Stimulated activated CD4-positive, alpha-beta T cell treated with anti-CD3 and anti-CD28 coated beads, TNF-alpha, amount 100 ng/mL, for 1 hour (primary cell): ENCODE results near the gene PRKCQ.
A peak's percentile ranks its signal among the peaks of the same experiment; 100 is the strongest.

Experiments
- DNase-seq, 3 donors: peaks; one replicate each; pipeline ENCODE4 v3.0.0-alpha.2; 2020; ENCODE audit warnings: low read depth in 3 of 3, low spot score in 1 of 3

The PRKCQ gene

DNA sequence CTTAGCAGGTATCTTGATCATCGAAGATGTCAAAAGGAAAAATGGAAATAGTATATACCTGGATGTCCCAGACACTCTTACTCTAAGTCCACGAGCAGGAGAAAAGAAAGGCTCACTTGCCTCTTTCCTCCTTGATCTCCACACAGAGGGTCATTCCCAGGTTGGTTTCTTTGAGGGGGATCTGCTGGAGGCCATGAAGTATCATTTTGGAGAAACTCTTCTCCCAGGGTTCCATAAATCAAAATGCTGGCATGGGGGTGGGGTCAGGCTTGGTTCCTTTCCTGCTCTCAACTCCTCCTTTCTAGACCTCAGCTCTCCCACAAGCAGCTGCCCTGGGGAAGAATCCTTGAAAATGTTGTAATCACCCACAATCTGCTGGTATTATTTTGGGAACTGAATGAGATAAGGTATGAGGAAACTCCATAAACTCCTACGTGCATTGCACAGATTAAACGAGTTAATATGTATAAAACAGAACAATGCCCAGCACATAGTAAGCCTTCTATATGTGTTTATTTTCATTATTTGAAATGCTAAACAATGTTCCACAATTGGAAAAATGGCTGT lies 54.4 kb downstream of the PRKCQ start:
- DNase-seq, result no peak

DNA sequence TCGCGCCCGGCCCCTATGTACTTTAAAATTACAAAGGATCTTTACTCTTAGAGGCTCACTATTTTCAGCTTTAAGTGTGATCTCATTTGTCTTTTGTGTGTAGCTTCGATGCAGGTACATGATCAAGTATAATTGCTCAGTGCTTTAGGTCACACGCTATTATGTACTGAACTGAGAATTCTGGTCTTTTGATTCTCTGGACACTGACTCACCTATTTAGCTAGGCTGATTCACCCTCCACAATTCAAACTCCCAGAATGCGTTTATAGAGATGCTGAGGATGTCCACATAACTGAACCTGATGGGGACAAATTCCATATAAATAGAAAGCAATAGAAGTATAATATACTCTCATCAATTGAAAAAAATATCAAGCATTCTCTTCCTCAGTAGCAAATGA lies 57.8 kb downstream of the PRKCQ start:
- DNase-seq, result no peak

DNA sequence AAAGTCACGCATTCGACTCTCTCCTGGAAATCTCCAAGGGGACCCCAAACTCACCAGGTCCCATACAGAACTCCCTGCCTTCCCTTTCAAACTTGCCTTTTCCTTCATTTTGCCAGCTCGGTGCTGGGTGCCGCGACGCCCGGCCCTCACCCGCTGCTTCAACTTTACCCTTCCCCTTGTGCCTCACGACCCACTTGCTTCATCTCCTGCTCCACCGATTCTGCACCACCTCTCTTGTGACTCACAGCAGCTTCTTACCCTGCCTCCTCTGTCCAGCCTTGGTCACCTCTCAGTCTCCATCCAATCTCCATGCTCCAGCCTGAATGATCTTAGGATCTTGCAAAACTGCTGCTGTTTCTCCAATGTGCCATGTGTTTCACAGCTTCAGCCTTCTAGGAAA lies 59.9 kb downstream of the PRKCQ start:
- DNase-seq, result no peak

DNA sequence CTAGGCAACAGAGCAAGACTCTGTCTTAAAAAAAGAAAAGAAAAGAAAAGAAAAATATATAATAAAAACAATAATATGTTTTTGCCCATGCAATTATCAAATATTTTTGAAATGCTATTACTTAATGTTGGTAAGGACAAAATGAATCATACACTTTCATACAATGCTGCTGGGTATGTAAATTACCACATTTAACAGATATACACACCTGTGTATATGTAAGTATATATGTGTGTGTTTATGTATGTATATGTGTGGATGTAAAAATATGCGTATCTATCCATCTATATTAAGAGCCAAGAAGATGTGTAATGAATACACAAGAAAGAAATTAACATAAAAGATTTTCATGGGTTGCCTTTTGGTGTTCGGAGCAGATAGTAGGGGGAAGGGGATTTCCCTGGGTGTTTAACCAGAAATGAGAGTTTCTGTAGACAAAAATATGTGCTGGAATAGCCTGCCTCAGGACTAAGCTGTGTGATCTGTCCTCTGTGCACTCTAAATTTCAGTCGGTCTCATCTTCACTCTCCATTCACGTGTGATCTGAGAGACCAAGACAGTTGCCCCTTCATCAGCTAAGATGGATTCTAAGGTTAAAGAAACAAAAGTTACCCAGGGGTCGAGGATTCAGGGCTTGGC lies 61.2 kb downstream of the PRKCQ start:
- DNase-seq, result no peak

DNA sequence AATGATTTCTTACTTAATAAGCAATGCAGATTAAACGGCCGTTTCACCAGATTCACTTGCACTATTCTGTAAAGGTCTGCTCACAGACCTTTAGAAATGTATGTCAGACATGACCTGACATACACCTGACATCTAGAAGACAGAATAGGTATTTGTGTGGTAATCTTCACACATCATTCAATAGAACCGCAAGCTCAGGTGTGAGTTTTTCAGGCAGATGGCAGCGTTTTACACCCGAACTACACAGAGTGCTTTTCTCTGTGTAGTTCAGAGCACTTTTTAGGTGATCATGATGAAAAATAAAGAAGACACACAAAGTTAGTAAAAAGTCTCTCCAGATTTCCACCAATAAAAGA lies 63.2 kb downstream of the PRKCQ start:
- no peak for DNase-seq

GRCh38 chr10:6516281-6516928 lies 63.7 kb downstream of the PRKCQ start:
- DNase-seq, result no peak

DNA sequence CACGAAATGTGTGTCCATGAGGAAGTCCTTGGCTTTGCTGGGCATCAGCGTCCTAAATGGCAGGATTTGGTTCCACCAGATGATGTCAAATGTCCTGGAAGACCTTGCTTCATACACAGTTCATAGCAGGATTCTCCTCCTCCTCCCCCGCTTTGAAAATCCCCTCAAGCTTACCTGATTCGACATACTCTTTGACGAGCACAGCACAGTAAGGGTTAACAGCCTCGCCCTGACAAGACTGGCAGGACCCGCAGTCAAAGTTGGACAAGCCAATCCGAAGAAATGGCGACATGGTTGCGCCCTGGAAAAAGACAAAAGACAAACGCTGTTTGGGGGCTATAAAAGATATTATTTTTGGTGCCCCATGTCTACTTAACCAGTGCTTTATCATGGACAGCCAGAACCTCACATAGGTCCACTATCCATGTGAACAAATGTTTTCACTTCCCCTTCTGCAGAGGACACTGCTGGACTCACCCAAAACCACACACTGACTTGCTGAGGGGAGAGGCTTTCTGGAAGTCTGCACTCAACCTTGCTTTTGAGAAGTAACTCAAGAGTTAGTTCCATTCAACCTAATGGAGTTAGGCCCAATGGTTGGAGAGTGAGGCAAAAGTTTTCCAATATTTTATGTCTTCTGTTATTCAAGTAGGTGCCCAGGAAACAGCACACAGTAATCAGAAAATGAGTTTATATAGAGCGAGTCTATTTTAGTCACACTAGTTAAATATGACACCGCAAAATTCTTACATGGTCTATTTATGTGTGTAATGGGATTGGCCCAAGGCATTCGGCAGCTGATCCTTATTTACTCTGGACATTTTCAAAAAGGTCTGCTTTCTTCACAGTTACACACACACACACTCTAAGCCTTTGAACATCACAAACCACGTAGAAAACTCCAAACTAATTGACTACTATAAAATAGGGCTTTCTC lies 65.0 kb downstream of the PRKCQ start:
- DNase-seq, result no peak

- no peak for DNase-seq
These were observed 65.9 kb downstream of the PRKCQ start for GRCh38 chr10:6514180-6514579.

- DNase-seq, result peak in 1 of 3 donors; percentile 10
These were observed 66.6 kb downstream of the PRKCQ start for GRCh38 chr10:6513476-6513875.

DNA sequence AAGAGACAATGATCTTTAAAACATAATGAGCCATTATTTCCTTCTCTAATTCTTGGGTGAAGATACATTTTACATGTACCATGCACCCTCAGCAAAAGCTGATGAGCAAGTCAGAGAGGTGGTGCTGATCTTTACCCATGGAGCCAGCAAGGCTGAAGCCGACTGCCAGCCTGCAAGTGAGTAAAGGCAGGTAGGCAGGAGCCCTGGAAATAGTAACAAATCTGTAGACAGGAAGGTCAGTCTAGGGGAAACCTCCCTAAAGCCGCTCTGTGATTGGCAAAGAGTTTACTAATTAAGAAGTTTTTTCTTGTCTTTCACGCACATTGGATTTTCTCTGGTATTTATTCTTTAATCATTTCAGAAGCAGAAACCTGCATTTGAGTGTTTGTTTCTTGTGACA lies 67.9 kb downstream of the PRKCQ start:
- DNase-seq, result no peak

DNA sequence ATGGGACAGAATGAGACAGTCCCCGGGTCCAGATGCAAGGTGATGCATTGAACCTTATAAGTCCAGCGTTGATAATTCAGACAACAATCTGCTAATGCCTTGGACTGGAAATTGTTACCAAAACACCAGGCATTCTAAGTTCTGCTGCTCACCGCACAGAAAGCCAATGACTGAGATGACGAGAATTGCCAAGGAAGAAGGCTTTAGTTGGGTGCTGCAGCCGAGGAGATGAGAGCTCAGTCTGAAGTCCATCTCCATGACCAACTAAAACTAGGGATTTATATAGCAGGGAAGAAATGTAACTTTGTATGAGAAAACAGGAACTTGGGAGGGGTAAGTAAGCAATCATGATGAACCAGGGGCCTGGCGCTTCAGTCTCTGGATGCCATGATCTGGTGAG lies 68.7 kb downstream of the PRKCQ start:
- no peak for DNase-seq

GRCh38 chr10:6507311-6507710 lies 72.8 kb downstream of the PRKCQ start:
- no peak for DNase-seq

- DNase-seq, result no peak
These were observed 74.8 kb downstream of the PRKCQ start for GRCh38 chr10:6505300-6505699.

- DNase-seq, result no peak
These were observed 75.8 kb downstream of the PRKCQ start for GRCh38 chr10:6504296-6504695.

- no peak for DNase-seq
These were observed 76.9 kb downstream of the PRKCQ start for GRCh38 chr10:6503171-6503570.

GRCh38 chr10:6501931-6502330 lies 78.1 kb downstream of the PRKCQ start:
- no peak for DNase-seq

- DNase-seq, result no peak
These were observed 80.1 kb downstream of the PRKCQ start for GRCh38 chr10:6499974-6500373.

GRCh38 chr10:6498771-6499170 lies 81.3 kb downstream of the PRKCQ start:
- DNase-seq, result peak in 1 of 3 donors; percentile 11

DNA sequence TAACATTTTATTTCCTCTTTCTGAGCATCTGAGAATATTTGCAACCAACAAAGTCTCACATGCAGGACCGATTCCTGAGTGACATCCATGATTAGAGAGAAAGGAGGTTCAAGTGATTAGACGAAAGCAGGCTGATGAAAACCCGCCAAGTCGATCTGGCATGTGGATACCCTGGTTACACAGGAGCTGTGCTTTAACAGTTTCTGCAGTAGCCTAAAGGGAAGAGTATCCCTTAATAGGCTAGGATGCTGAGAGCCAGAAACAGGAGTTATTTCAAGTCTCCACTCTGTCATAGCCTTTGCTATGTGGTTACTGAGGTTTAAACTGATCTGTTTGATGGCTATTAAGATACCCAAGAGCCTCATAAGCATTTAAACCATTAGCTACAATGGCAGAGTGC lies 82.5 kb downstream of the PRKCQ start:
- DNase-seq, result no peak

DNA sequence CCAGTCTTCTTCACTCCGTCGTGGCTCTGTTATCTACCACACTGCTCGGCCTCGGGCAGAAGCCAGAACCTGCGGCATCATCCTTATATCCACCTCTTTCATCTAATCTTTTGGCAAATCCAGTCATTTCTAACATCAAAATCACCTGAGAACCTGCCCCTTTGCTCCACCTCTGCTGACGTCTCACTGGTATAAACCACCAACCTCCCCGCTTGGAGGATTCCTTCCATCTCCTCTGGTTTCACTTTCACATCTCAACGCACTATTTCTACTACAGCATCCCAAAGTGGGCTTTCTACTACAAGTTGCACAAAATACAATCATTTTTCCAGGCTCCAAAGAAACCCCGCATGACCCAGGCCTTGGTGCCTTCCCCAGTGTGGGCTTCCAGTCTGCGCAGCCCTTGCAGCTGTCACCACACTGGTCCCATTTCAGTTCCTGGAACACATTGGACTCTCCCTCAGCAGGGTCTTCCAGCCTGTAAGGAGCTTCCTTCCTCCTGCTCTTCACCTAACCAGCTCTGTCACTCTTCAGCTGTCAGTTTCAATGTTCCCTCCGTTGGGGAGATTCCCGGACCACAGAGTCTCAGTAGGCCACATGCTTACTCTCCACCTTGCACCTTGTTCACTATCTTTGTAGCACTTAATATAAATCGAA lies 85.0 kb downstream of the PRKCQ start:
- DNase-seq, result peak in 1 of 3 donors; percentile 22

- no peak for DNase-seq
These were observed 85.6 kb downstream of the PRKCQ start for GRCh38 chr10:6494442-6494819.
